Upper lobe of left lung (tissue), 6 donors: Measurements from ENCODE around the gene GRIK4. TPM values are rescaled to one million over a fixed set of nuclear protein-coding genes. Genes with fewer than 3 reads are reported as not detected.
A peak's percentile ranks its signal among the peaks of the same experiment; 100 is the strongest.

ENCODE experiments used
- ATAC-seq, 2 donors: fragments of 200-7000 bp; cut with Tn5 transposase; one replicate each; pipeline ENCODE4 v1.9.1; 2022; ENCODE audit warnings: mild to moderate bottlenecking in 2 of 2, moderate library complexity in 2 of 2; ENCODE audit not compliant: low FRiP score in 2 of 2
- DNase-seq, 2 donors: peaks; one replicate each; pipeline ENCODE4 v3.0.0-alpha.2; 2019 to 2020
- H3K27ac ChIP-seq, 4 donors: fragments of 200-600 bp; sonication (generic); one replicate each; pipeline ENCODE4 v1.5.1; 2016 to 2019
- H3K27me3 ChIP-seq, 4 donors: fragments of 200-600 bp; sonication (generic); one replicate each; pipeline ENCODE4 v1.5.1; 2017 to 2019
- H3K36me3 ChIP-seq, 4 donors: fragments of 200-600 bp; sonication (generic); one replicate each; pipeline ENCODE4 v1.5.1; 2016 to 2019
- H3K4me1 ChIP-seq, 4 donors: fragments of 200-600 bp; sonication (generic); one replicate each; pipeline ENCODE4 v1.5.1; 2018 to 2019
- H3K4me3 ChIP-seq, 4 donors: fragments of 200-600 bp; sonication (generic); one replicate each; pipeline ENCODE4 v1.5.1; 2017 to 2019; ENCODE audit warnings: mild to moderate bottlenecking in 2 of 4, moderate library complexity in 1 of 4
- H3K9me3 ChIP-seq, 4 donors: fragments of 200-600 bp; sonication (generic); one replicate each; pipeline ENCODE4 v1.5.1; 2018 to 2019
- EP300 ChIP-seq, 4 donors: sonication (generic); formaldehyde crosslinking; IDR thresholded peaks; one replicate each; pipeline ENCODE4 v1.5.1; 2017; ENCODE audit warnings: antibody characterized with exemption in 4 of 4, control low read depth in 2 of 4
- POLR2A ChIP-seq, 4 donors: fragments of 450-650 bp; IDR thresholded peaks; one replicate each; pipeline ENCODE4 v1.5.1; 2016 to 2017; ENCODE audit warnings: antibody characterized with exemption in 4 of 4, mild to moderate bottlenecking in 2 of 4
- POLR2AphosphoS5 ChIP-seq, 2 donors: sonication (generic); formaldehyde crosslinking; IDR thresholded peaks; one replicate each; pipeline ENCODE4 v1.5.1; 2017; ENCODE audit warnings: antibody characterized with exemption in 2 of 2
- WGBS, 2 donors: methylation state at CpG; one replicate each; pipeline ENCODE4 v1.1.5; 2017 to 2018; 5-methylcytosine and 5-hydroxymethylcytosine counted together
- total RNA-seq, 6 donors: library from RNA; depleted of rRNA in 4 of 6; stranded (reverse); fragments of >200 nt in 4 of 6; gene quantifications; one replicate each; pipeline versions ENCODE4 v1.1.0 to v1.2.1, GENCODE V29; 2016 to 2021
- TF ChIP-seq, protein P1 (sequence below), 6 experiments: fragments of 450-650 bp in 4 of 6; fragments of 200-600 bp in 2 of 6; sonication (generic) in 2 of 6; IDR thresholded peaks; one replicate each; pipeline ENCODE4 v1.5.1; 2016 to 2019; ENCODE audit warnings: antibody characterized with exemption in 6 of 6
- donor health status: DM: no; HTN: no; CAD: no; lungs with moderate emphysema.
- donor health status: DM: no; HTN: yes; CAD: no; lungs with severe emphysema.

The GRIK4 gene
- total RNA-seq, 6 donors from 2014 or later, result 0.30 to 8.4 (median 0.78) TPM

DNA sequence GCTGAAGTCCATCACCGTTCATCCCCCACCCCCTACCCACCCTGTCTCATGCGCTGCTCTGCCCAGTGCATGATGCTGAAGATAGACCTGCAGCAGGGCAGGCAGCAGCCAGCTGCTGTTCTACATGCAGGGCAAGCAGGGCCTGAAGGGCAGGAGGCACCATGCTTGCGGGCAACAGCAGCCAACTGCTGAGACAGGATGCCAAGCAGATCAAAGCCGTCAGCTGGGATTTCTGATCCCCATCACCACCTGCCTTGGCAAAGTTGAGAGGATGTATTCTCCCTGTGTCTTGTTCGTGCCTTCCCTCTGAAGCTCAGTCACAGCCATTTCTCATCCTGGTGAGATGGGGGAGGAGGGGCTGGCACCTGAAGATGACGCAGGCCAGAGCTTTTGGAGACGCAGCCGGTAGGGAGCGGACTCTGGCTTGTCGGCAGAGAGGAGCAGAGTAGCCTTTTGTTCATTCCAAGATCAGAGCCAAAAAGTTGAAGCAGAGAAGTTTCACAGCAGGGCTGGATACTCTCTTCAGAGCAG, 227.0 kb downstream of the GRIK4 start:
- TF ChIP-seq POLR2AphosphoS5 (IDR thresholded peaks at IDR 0.05) (no peak), EP300 (IDR thresholded peaks at IDR 0.05) (no peak), POLR2A (IDR thresholded peaks at IDR 0.05) (no peak)
- TF ChIP-seq, protein P1, sequence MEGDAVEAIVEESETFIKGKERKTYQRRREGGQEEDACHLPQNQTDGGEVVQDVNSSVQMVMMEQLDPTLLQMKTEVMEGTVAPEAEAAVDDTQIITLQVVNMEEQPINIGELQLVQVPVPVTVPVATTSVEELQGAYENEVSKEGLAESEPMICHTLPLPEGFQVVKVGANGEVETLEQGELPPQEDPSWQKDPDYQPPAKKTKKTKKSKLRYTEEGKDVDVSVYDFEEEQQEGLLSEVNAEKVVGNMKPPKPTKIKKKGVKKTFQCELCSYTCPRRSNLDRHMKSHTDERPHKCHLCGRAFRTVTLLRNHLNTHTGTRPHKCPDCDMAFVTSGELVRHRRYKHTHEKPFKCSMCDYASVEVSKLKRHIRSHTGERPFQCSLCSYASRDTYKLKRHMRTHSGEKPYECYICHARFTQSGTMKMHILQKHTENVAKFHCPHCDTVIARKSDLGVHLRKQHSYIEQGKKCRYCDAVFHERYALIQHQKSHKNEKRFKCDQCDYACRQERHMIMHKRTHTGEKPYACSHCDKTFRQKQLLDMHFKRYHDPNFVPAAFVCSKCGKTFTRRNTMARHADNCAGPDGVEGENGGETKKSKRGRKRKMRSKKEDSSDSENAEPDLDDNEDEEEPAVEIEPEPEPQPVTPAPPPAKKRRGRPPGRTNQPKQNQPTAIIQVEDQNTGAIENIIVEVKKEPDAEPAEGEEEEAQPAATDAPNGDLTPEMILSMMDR (IDR thresholded peaks at IDR 0.05), result no peak
- H3K27me3 ChIP-seq, result no peaks in the 10 kb centered on the region
- no peak overlapping the region for H3K27ac ChIP-seq
- no peaks in the 10 kb centered on the region for H3K9me3 ChIP-seq
- no peaks in the 10 kb centered on the region for H3K4me1 ChIP-seq
- WGBS, 2 donors, result 84 to 91% methylated on average over 8 to 10 of the region's 10 CpGs
- ATAC-seq (peak; percentile 14 to 40), DNase-seq (peak in 1 of 2 donors; percentile 26)
- no peak overlapping the region for H3K4me3 ChIP-seq
- H3K36me3 ChIP-seq, result no peaks in the 10 kb centered on the region

DNA sequence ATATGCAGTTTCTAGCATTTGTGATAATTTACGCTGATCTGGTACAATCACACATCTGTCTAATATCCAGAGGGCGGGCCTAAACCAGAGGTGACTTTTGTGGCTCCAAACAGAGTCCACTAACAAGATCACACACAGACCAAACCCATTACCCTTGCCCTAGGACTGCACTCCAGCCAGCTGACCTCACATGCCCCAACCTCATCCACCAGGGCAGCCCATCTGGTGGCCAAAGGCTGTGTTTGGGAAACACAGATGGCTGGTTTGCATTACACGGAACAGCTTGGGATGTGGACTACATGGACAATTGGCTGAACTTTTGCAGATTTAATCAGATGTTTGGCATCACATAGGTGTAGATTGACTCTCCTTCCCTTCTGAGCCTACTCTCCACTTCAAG, 228.2 kb downstream of the GRIK4 start:
- DNase-seq, result no peak
- Histone ChIP-seq H3K4me1 (no peaks in the 10 kb centered on the region), H3K36me3 (no peaks in the 10 kb centered on the region), H3K27ac (no peak overlapping the region), H3K27me3 (no peaks in the 10 kb centered on the region), H3K9me3 (no peaks in the 10 kb centered on the region), H3K4me3 (no peak overlapping the region)
- ATAC-seq, result no peak
- 57% methylated on average over 3 of the region's 3 CpGs for WGBS, 2 donors
- TF ChIP-seq, protein P1 (IDR thresholded peaks at IDR 0.05), result no peak
- TF ChIP-seq POLR2A (IDR thresholded peaks at IDR 0.05) (no peak), POLR2AphosphoS5 (IDR thresholded peaks at IDR 0.05) (no peak), EP300 (IDR thresholded peaks at IDR 0.05) (no peak)

DNA sequence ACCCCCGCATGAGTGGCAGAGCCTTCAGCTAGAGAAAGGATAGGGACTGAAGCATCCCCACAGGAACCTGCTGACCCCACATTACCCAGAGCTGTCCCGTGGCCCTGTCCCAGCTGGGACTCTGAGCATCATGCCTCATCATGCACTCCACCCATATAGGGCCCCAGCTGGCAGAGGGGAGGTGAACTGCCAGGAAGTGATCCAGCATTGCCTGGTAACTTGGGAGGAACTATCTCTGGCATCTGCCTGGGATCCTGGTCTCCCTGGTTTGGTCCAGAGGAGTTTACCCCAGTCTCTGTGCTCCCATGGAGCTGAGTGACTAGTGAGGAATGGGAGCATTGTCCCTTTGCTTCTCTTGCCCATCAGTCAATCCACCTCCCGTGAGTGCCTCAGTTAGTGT, 228.8 kb downstream of the GRIK4 start:
- Histone ChIP-seq H3K4me3 (no peak overlapping the region), H3K36me3 (no peaks in the 10 kb centered on the region), H3K4me1 (no peaks in the 10 kb centered on the region), H3K27me3 (no peaks in the 10 kb centered on the region), H3K27ac (no peak overlapping the region), H3K9me3 (no peaks in the 10 kb centered on the region)
- ATAC-seq, result no peak
- 80 to 86% methylated on average over 2 to 3 of the region's 3 CpGs for WGBS, 2 donors
- TF ChIP-seq, protein P1 (IDR thresholded peaks at IDR 0.05), result no peak
- TF ChIP-seq POLR2A (IDR thresholded peaks at IDR 0.05) (no peak), EP300 (IDR thresholded peaks at IDR 0.05) (no peak)
- DNase-seq, result no peak

DNA sequence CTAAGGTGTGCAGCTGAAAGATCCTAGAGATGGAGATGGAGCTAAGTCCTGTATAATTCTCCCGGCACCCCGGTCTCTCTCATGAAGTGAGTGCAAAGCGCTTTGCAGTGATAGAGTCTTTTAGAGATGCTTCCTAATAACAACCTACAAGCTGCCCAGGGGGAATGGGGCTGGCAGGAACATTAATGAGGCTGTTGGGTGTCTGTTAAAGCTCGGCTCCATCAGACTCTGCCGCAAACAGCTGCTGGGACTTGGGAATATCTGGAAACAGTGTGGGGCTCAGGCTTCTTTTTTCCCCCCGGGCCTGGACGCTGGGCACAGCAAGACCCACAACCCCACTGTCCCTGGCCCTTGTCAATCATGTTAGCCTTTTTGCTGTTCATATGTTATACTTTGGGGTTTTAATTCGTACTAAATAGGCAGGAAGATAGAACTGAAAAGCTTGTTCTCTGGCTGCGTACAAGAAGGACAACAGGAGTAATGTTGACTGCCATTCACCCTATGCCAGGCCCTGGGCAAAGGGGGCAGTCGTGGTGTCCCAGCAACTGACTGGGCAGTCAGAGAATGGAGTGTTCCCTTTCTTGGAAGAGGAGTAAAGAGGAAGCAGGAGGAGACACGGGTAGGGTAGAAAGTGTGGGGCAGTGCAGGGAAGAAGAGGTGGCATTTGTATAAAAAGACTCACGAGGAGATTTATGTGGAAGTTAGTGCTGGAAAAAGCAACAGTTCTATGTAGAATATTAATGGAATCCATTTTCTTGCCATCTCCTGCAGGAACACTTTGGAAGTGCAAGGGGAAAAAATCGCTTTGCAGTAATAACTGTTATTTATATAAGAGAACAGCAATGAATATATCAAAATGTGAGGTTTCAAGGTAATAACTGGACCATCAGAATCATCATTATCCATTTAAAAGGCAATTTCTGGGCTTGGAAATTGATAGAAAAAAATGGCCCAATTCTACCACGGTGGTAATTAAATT, 232.8 kb downstream of the GRIK4 start:
- no peak overlapping the region for H3K4me3 ChIP-seq
- no peaks in the 10 kb centered on the region for H3K9me3 ChIP-seq
- H3K4me1 ChIP-seq, result no peaks in the 10 kb centered on the region
- DNase-seq, result no peak
- WGBS, 2 donors, result 79 to 82% methylated on average over 14 of the region's 14 CpGs
- no peaks in the 10 kb centered on the region for H3K27me3 ChIP-seq
- no peaks in the 10 kb centered on the region for H3K36me3 ChIP-seq
- TF ChIP-seq POLR2A (IDR thresholded peaks at IDR 0.05), result no peak
- TF ChIP-seq EP300 (IDR thresholded peaks at IDR 0.05), result no peak
- TF ChIP-seq, protein P1 (IDR thresholded peaks at IDR 0.05), result no peak
- TF ChIP-seq POLR2AphosphoS5 (IDR thresholded peaks at IDR 0.05), result no peak
- no peak for ATAC-seq
- H3K27ac ChIP-seq, result no peak overlapping the region
